Measurements from ENCODE around the gene COTL1. TPM values are rescaled to one million over a fixed set of nuclear protein-coding genes. Genes with fewer than 3 reads are reported as not detected.
A peak's percentile ranks its signal among the peaks of the same experiment; 100 is the strongest.

Gene COTL1
- total RNA-seq, result 100 to 1,000 TPM in 1 of 2 donors, 10 to 100 TPM in 1; 92.7 to 206 TPM
- polyA plus RNA-seq (ENCODE audit: insufficient read length in 6 of 6), result 100 to 1,000 TPM; 109 to 146 (median 119) TPM
- long read RNA-seq, donor 1, transcript COTL1-201 (4 exons, 1,843 nt), result major isoform, 92 of 112 reads
- long read RNA-seq, donor 1, transcript COTL1-202 (2 exons, 781 nt), result minor isoform, 8 of 112 reads
- long read RNA-seq, donor 1, partial matches to known transcripts, result 12 of 112 reads
- long read RNA-seq, donor 1, other reads (novel, unspliced or antisense), result 0 of 112 reads
- long read RNA-seq, donor 2, transcript COTL1-201 (4 exons, 1,843 nt), result major isoform, 91 of 119 reads
- long read RNA-seq, donor 2, transcript COTL1-202 (2 exons, 781 nt), result minor isoform, 12 of 119 reads
- long read RNA-seq, donor 2, partial matches to known transcripts, result 15 of 119 reads
- long read RNA-seq, donor 2, other reads (novel, unspliced or antisense), result 0 of 119 reads
- long read RNA-seq, donor 3, transcript COTL1-201 (4 exons, 1,843 nt), result major isoform, 69 of 79 reads
- long read RNA-seq, donor 3, partial matches to known transcripts, result 9 of 79 reads
- long read RNA-seq, donor 3, other reads (novel, unspliced or antisense), result 0 of 79 reads
- long read RNA-seq, donor 4, transcript COTL1-201 (4 exons, 1,843 nt), result major isoform, 100 of 128 reads
- long read RNA-seq, donor 4, partial matches to known transcripts, result 11 of 128 reads
- long read RNA-seq, donor 4, other reads (novel, unspliced or antisense), result 15 of 128 reads
- long read RNA-seq, donor 5, transcript COTL1-202 (2 exons, 781 nt), result minor isoform, 5 of 181 reads
- long read RNA-seq, donor 5, transcript COTL1-201 (4 exons, 1,843 nt), result major isoform, 85 of 181 reads
- long read RNA-seq, donor 5, partial matches to known transcripts, result 91 of 181 reads
- long read RNA-seq, donor 5, other reads (novel, unspliced or antisense), result 0 of 181 reads
- long read RNA-seq, donor 6, transcript COTL1-201 (4 exons, 1,843 nt), result major isoform, 67 of 69 reads
- long read RNA-seq, donor 6, partial matches to known transcripts, result 0 of 69 reads
- long read RNA-seq, donor 6, other reads (novel, unspliced or antisense), result 0 of 69 reads
- long read RNA-seq, donor 7, transcript COTL1-201 (4 exons, 1,843 nt), result major isoform, 34 of 39 reads
- long read RNA-seq, donor 7, partial matches to known transcripts, result 5 of 39 reads
- long read RNA-seq, donor 7, other reads (novel, unspliced or antisense), result 0 of 39 reads
- long read RNA-seq, donor 8, transcript COTL1-201 (4 exons, 1,843 nt), result major isoform, 76 of 112 reads
- long read RNA-seq, donor 8, partial matches to known transcripts, result 35 of 112 reads
- long read RNA-seq, donor 8, other reads (novel, unspliced or antisense), result 0 of 112 reads
- long read RNA-seq, donor 9, result 0 reads
- long read RNA-seq, donor 10, transcript COTL1-201 (4 exons, 1,843 nt), result major isoform, 386 of 420 reads
- long read RNA-seq, donor 10, partial matches to known transcripts, result 18 of 420 reads
- long read RNA-seq, donor 10, other reads (novel, unspliced or antisense), result 14 of 420 reads
- long read RNA-seq, donor 11, result 0 reads
- long read RNA-seq, donor 12, transcript COTL1-201 (4 exons, 1,843 nt), result major isoform, 53 of 70 reads
- long read RNA-seq, donor 12, partial matches to known transcripts, result 15 of 70 reads
- long read RNA-seq, donor 12, other reads (novel, unspliced or antisense), result 0 of 70 reads

GRCh38 chr16:84617791-84618580 is at the start of gene COTL1:
COTL1 (minus strand) TSS chr16:84618078; CDS start chr16:84617914, 164 bp downstream.
- TF ChIP-seq CTCF (IDR thresholded peaks at IDR 0.05), result no peak
- intact Hi-C loops (cut with DNase I), result no loop called here
- DNase-seq (peak; percentile 95 to 98 (median 97)), ATAC-seq (peak; percentile 87)
- Histone ChIP-seq H3K4me3 (peak within 1 kb of the TSS; percentile 78 to 90), H3K27ac (peak within 1 kb of the TSS; percentile 53 to 90), H3K36me3 (peaks cover 0 to 6% of the 10 kb centered on the region in 2 donors), H3K9me3 (no peaks in the 10 kb centered on the region), H3K27me3 (peaks cover 0 to 9% of the 10 kb centered on the region in 2 donors), H3K4me1 (peaks cover 5 to 64% of the 10 kb centered on the region in 2 donors)

GRCh38 chr16:84665843-84666242 is 48.0 kb upstream of the COTL1 start:
- no peak for TF ChIP-seq CTCF (IDR thresholded peaks at IDR 0.05)
- H3K4me1 ChIP-seq, result no peaks in the 10 kb centered on the region
- DNase-seq (no peak), ATAC-seq (no peak)
- H3K9me3 ChIP-seq, result no peaks in the 10 kb centered on the region
- H3K4me3 ChIP-seq, result no peak overlapping the region
- peaks cover 0 to 68% of the 10 kb centered on the region in 2 donors for H3K36me3 ChIP-seq
- intact Hi-C loops (cut with DNase I), result no loop called here
- H3K27me3 ChIP-seq, result no peaks in the 10 kb centered on the region
- H3K27ac ChIP-seq, result no peak overlapping the region

- H3K36me3 ChIP-seq, result peaks cover 0 to 73% of the 10 kb centered on the region in 2 donors
- DNase-seq (no peak), ATAC-seq (no peak)
- no peaks in the 10 kb centered on the region for H3K27me3 ChIP-seq
- TF ChIP-seq CTCF (IDR thresholded peaks at IDR 0.05), result no peak
- H3K4me1 ChIP-seq, result no peaks in the 10 kb centered on the region
- H3K9me3 ChIP-seq, result no peaks in the 10 kb centered on the region
- H3K4me3 ChIP-seq, result no peak overlapping the region
- H3K27ac ChIP-seq, result no peak overlapping the region
- intact Hi-C loops (cut with DNase I), result no loop called here
Observed at GRCh38 chr16:84665359-84665758, 47.5 kb upstream of the COTL1 start.

- ATAC-seq (no peak), DNase-seq (no peak)
- H3K27me3 ChIP-seq, result no peaks in the 10 kb centered on the region
- no peak overlapping the region for H3K4me3 ChIP-seq
- peaks cover 0 to 91% of the 10 kb centered on the region in 2 donors for H3K36me3 ChIP-seq
- H3K27ac ChIP-seq, result no peak overlapping the region
- no peaks in the 10 kb centered on the region for H3K4me1 ChIP-seq
- H3K9me3 ChIP-seq, result no peaks in the 10 kb centered on the region
- intact Hi-C loops (cut with DNase I), result no loop called here
- no peak for TF ChIP-seq CTCF (IDR thresholded peaks at IDR 0.05)
Observed at GRCh38 chr16:84663433-84664101, 45.7 kb upstream of the COTL1 start.
